22Rv1 (cell line): ENCODE results near the gene PEX10.

Experiments
- ZFX ChIP-seq: fragments of 450-650 bp; IDR thresholded peaks from 2 replicates; pipeline ENCODE4 v1.6.1; 2017; ENCODE audit warnings: antibody characterized with exemption, borderline replicate concordance
- TF ChIP-seq, protein P1 (sequence below): fragments of 450-650 bp; IDR thresholded peaks from 2 replicates; pipeline ENCODE4 v1.5.1; 2017; ENCODE audit warnings: mild to moderate bottlenecking

- TF ChIP-seq, protein P1, sequence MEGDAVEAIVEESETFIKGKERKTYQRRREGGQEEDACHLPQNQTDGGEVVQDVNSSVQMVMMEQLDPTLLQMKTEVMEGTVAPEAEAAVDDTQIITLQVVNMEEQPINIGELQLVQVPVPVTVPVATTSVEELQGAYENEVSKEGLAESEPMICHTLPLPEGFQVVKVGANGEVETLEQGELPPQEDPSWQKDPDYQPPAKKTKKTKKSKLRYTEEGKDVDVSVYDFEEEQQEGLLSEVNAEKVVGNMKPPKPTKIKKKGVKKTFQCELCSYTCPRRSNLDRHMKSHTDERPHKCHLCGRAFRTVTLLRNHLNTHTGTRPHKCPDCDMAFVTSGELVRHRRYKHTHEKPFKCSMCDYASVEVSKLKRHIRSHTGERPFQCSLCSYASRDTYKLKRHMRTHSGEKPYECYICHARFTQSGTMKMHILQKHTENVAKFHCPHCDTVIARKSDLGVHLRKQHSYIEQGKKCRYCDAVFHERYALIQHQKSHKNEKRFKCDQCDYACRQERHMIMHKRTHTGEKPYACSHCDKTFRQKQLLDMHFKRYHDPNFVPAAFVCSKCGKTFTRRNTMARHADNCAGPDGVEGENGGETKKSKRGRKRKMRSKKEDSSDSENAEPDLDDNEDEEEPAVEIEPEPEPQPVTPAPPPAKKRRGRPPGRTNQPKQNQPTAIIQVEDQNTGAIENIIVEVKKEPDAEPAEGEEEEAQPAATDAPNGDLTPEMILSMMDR = no peak
- no peak for TF ChIP-seq ZFX
These were observed 15.9 kb downstream of the PEX10 start for GRCh38 chr1:2396476-2396875.
